Measurements from ENCODE around the gene PPP1CC. TPM values are rescaled to one million over a fixed set of nuclear protein-coding genes. Genes with fewer than 3 reads are reported as not detected.

The PPP1CC gene
- total RNA-seq, 1 experiment from 2014 or later: 321 TPM

DNA sequence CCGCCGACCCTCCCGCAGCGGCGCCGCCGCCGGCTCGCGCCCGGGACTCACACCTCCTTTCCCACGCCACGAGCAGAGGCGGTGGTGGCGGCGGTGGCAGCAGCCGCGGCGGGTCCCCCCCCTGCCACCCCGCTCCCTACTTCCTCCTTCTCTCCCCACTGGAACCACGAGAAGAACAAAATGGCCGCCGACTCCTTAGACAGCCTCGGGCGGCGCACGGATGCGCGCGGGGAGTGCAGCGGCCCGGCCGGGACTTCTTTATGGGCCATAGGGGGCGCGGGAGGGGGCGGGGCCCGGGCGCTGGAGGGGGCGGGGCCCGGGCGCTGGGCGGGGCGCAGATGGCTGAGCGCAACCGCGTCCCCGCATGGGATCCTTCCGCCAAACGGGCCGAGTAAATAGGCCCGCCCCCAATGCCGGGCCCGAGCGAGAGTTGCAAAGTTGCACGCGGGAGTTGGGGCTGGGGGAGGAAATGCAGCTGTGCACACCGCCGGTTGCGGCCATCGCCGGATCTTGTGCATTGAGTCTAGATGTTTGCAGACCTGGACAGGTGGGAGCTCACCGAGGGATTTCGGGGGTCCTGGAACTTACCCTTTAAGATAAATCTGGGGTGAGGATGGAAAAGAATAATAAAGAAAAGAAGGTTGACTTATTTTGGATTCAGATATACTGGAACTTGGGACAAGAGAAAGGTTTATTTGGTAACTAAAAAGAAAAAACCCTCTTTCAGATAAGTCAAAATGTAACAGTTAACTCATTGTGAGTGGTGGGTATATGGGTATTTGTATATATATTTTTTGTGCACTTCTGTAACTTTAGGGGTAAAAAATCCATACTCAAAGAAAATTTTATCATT, at the start of gene PPP1CC (continued):
- TF ChIP-seq ETV6 (CRISPR knock-in tag; IDR thresholded peaks at IDR 0.05): no peak; the same call in 1 of the 2 replicates
- TF ChIP-seq ZNF232 (CRISPR knock-in tag; IDR thresholded peaks at IDR 0.05): no peak
- no peak for TF ChIP-seq TEAD1 (CRISPR knock-in tag; IDR thresholded peaks at IDR 0.05)
- TF ChIP-seq, protein P1, sequence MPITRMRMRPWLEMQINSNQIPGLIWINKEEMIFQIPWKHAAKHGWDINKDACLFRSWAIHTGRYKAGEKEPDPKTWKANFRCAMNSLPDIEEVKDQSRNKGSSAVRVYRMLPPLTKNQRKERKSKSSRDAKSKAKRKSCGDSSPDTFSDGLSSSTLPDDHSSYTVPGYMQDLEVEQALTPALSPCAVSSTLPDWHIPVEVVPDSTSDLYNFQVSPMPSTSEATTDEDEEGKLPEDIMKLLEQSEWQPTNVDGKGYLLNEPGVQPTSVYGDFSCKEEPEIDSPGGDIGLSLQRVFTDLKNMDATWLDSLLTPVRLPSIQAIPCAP (CRISPR knock-in tag; IDR thresholded peaks at IDR 0.05): no peak
- TF ChIP-seq, protein P2, sequence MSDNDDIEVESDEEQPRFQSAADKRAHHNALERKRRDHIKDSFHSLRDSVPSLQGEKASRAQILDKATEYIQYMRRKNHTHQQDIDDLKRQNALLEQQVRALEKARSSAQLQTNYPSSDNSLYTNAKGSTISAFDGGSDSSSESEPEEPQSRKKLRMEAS (CRISPR knock-in tag; IDR thresholded peaks at IDR 0.05): peak; percentile 80; the same call in 1 of the 2 replicates
- peak; percentile 98 for TF ChIP-seq SP1 (CRISPR knock-in tag; conservative IDR thresholded peaks at IDR 0.05)
- TF ChIP-seq ZNF121 (CRISPR knock-in tag; IDR thresholded peaks at IDR 0.05): no peak
- TF ChIP-seq JUN (CRISPR knock-in tag; IDR thresholded peaks at IDR 0.05): no peak; the same call in 1 of the 2 replicates
- TF ChIP-seq EMX1 (CRISPR knock-in tag; IDR thresholded peaks at IDR 0.05): 0 out of 2 replicates have a peak, but pooled peaks have one; percentile 53
- TF ChIP-seq, protein P3, sequence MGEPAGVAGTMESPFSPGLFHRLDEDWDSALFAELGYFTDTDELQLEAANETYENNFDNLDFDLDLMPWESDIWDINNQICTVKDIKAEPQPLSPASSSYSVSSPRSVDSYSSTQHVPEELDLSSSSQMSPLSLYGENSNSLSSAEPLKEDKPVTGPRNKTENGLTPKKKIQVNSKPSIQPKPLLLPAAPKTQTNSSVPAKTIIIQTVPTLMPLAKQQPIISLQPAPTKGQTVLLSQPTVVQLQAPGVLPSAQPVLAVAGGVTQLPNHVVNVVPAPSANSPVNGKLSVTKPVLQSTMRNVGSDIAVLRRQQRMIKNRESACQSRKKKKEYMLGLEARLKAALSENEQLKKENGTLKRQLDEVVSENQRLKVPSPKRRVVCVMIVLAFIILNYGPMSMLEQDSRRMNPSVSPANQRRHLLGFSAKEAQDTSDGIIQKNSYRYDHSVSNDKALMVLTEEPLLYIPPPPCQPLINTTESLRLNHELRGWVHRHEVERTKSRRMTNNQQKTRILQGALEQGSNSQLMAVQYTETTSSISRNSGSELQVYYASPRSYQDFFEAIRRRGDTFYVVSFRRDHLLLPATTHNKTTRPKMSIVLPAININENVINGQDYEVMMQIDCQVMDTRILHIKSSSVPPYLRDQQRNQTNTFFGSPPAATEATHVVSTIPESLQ (CRISPR knock-in tag; IDR thresholded peaks at IDR 0.05): no peak
- TF ChIP-seq, protein P4, sequence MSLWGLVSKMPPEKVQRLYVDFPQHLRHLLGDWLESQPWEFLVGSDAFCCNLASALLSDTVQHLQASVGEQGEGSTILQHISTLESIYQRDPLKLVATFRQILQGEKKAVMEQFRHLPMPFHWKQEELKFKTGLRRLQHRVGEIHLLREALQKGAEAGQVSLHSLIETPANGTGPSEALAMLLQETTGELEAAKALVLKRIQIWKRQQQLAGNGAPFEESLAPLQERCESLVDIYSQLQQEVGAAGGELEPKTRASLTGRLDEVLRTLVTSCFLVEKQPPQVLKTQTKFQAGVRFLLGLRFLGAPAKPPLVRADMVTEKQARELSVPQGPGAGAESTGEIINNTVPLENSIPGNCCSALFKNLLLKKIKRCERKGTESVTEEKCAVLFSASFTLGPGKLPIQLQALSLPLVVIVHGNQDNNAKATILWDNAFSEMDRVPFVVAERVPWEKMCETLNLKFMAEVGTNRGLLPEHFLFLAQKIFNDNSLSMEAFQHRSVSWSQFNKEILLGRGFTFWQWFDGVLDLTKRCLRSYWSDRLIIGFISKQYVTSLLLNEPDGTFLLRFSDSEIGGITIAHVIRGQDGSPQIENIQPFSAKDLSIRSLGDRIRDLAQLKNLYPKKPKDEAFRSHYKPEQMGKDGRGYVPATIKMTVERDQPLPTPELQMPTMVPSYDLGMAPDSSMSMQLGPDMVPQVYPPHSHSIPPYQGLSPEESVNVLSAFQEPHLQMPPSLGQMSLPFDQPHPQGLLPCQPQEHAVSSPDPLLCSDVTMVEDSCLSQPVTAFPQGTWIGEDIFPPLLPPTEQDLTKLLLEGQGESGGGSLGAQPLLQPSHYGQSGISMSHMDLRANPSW (CRISPR knock-in tag; conservative IDR thresholded peaks at IDR 0.05; ENCODE audit: low read depth): no peak
- TF ChIP-seq, protein P5, sequence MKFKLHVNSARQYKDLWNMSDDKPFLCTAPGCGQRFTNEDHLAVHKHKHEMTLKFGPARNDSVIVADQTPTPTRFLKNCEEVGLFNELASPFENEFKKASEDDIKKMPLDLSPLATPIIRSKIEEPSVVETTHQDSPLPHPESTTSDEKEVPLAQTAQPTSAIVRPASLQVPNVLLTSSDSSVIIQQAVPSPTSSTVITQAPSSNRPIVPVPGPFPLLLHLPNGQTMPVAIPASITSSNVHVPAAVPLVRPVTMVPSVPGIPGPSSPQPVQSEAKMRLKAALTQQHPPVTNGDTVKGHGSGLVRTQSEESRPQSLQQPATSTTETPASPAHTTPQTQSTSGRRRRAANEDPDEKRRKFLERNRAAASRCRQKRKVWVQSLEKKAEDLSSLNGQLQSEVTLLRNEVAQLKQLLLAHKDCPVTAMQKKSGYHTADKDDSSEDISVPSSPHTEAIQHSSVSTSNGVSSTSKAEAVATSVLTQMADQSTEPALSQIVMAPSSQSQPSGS (CRISPR knock-in tag; IDR thresholded peaks at IDR 0.05; ENCODE audit: borderline replicate concordance, low read depth): no peak
- TF ChIP-seq, protein P6, sequence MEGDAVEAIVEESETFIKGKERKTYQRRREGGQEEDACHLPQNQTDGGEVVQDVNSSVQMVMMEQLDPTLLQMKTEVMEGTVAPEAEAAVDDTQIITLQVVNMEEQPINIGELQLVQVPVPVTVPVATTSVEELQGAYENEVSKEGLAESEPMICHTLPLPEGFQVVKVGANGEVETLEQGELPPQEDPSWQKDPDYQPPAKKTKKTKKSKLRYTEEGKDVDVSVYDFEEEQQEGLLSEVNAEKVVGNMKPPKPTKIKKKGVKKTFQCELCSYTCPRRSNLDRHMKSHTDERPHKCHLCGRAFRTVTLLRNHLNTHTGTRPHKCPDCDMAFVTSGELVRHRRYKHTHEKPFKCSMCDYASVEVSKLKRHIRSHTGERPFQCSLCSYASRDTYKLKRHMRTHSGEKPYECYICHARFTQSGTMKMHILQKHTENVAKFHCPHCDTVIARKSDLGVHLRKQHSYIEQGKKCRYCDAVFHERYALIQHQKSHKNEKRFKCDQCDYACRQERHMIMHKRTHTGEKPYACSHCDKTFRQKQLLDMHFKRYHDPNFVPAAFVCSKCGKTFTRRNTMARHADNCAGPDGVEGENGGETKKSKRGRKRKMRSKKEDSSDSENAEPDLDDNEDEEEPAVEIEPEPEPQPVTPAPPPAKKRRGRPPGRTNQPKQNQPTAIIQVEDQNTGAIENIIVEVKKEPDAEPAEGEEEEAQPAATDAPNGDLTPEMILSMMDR (IDR thresholded peaks at IDR 0.05): no peak
- TF ChIP-seq, protein P7, sequence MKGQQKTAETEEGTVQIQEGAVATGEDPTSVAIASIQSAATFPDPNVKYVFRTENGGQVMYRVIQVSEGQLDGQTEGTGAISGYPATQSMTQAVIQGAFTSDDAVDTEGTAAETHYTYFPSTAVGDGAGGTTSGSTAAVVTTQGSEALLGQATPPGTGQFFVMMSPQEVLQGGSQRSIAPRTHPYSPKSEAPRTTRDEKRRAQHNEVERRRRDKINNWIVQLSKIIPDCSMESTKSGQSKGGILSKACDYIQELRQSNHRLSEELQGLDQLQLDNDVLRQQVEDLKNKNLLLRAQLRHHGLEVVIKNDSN (CRISPR knock-in tag; IDR thresholded peaks at IDR 0.05): peak; percentile 31; the same call in 1 of the 2 replicates
- TF ChIP-seq, protein P8, sequence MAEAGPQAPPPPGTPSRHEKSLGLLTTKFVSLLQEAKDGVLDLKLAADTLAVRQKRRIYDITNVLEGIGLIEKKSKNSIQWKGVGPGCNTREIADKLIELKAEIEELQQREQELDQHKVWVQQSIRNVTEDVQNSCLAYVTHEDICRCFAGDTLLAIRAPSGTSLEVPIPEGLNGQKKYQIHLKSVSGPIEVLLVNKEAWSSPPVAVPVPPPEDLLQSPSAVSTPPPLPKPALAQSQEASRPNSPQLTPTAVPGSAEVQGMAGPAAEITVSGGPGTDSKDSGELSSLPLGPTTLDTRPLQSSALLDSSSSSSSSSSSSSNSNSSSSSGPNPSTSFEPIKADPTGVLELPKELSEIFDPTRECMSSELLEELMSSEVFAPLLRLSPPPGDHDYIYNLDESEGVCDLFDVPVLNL (CRISPR knock-in tag; IDR thresholded peaks at IDR 0.05; ENCODE audit: borderline replicate concordance, low read depth): no peak
- TF ChIP-seq, protein P9, sequence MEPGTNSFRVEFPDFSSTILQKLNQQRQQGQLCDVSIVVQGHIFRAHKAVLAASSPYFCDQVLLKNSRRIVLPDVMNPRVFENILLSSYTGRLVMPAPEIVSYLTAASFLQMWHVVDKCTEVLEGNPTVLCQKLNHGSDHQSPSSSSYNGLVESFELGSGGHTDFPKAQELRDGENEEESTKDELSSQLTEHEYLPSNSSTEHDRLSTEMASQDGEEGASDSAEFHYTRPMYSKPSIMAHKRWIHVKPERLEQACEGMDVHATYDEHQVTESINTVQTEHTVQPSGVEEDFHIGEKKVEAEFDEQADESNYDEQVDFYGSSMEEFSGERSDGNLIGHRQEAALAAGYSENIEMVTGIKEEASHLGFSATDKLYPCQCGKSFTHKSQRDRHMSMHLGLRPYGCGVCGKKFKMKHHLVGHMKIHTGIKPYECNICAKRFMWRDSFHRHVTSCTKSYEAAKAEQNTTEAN (CRISPR knock-in tag; IDR thresholded peaks at IDR 0.05): peak; percentile 89
- no peak for TF ChIP-seq TCF7 (CRISPR knock-in tag; IDR thresholded peaks at IDR 0.05; ENCODE audit: low read depth)
- no peak for TF ChIP-seq NFYB (CRISPR knock-in tag; conservative IDR thresholded peaks at IDR 0.05; ENCODE audit: low read depth)
- TF ChIP-seq, protein P10, sequence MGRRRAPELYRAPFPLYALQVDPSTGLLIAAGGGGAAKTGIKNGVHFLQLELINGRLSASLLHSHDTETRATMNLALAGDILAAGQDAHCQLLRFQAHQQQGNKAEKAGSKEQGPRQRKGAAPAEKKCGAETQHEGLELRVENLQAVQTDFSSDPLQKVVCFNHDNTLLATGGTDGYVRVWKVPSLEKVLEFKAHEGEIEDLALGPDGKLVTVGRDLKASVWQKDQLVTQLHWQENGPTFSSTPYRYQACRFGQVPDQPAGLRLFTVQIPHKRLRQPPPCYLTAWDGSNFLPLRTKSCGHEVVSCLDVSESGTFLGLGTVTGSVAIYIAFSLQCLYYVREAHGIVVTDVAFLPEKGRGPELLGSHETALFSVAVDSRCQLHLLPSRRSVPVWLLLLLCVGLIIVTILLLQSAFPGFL (CRISPR knock-in tag; IDR thresholded peaks at IDR 0.05; ENCODE audit: borderline replicate concordance): no peak
- TF ChIP-seq ZNF396 (CRISPR knock-in tag; IDR thresholded peaks at IDR 0.05; ENCODE audit: borderline replicate concordance): no peak
- no peak for TF ChIP-seq OVOL2 (CRISPR knock-in tag; IDR thresholded peaks at IDR 0.05; ENCODE audit: borderline replicate concordance)
- no peak for TF ChIP-seq NFATC4 (CRISPR knock-in tag; IDR thresholded peaks at IDR 0.05)
- TF ChIP-seq ZNF263 (CRISPR knock-in tag; IDR thresholded peaks at IDR 0.05; ENCODE audit: low read depth): no peak
- TF ChIP-seq NFE2L1 (CRISPR knock-in tag; IDR thresholded peaks at IDR 0.05): peak; percentile 75; the same call in 1 of the 2 replicates
- no peak for TF ChIP-seq CREB1 (CRISPR knock-in tag; IDR thresholded peaks at IDR 0.05)
